ENCODE measurements around the gene MOV10L1.

MOV10L1 gene

GRCh38 chr22:50197856-50198623 lies 108.2 kb downstream of the MOV10L1 start:
- TF ChIP-seq FOXM1 (IDR thresholded peaks at IDR 0.05; ENCODE audit: borderline replicate concordance, low read depth) (no peak), CEBPB (IDR thresholded peaks at IDR 0.05) (no peak), EP300 (IDR thresholded peaks at IDR 0.05; ENCODE audit: borderline replicate concordance) (no peak), NFIC (IDR thresholded peaks at IDR 0.05) (no peak), RAD21 (IDR thresholded peaks at IDR 0.05; ENCODE audit: low read depth) (no peak), EGR1 (IDR thresholded peaks at IDR 0.05) (no peak)

GRCh38 chr22:50198624-50199017 lies 108.8 kb downstream of the MOV10L1 start:
- TF ChIP-seq YY1 (IDR thresholded peaks at IDR 0.05; ENCODE audit: low read depth) = no peak
- TF ChIP-seq REST (IDR thresholded peaks at IDR 0.05; ENCODE audit: low read depth) = no peak
- TF ChIP-seq USF1 (IDR thresholded peaks at IDR 0.05) = no peak
- no peak for TF ChIP-seq FOXM1 (IDR thresholded peaks at IDR 0.05; ENCODE audit: borderline replicate concordance, low read depth)
- TF ChIP-seq MAX (IDR thresholded peaks at IDR 0.05) = no peak

- TF ChIP-seq TEAD4 (IDR thresholded peaks at IDR 0.05) (no peak), FOXM1 (IDR thresholded peaks at IDR 0.05; ENCODE audit: borderline replicate concordance, low read depth) (no peak), CREB1 (IDR thresholded peaks at IDR 0.05; ENCODE audit: low read depth) (no peak), USF1 (IDR thresholded peaks at IDR 0.05) (no peak), CEBPB (IDR thresholded peaks at IDR 0.05) (no peak), RAD21 (IDR thresholded peaks at IDR 0.05; ENCODE audit: low read depth) (no peak), REST (IDR thresholded peaks at IDR 0.05; ENCODE audit: low read depth) (no peak), ZBTB7A (IDR thresholded peaks at IDR 0.05; ENCODE audit: low read depth) (no peak), EGR1 (IDR thresholded peaks at IDR 0.05) (no peak), NFIC (IDR thresholded peaks at IDR 0.05) (no peak)
Measured at GRCh38 chr22:50199251-50199721, 109.5 kb downstream of the MOV10L1 start.

- TF ChIP-seq ZBTB7A (IDR thresholded peaks at IDR 0.05; ENCODE audit: low read depth) (peak; percentile 86), TEAD4 (IDR thresholded peaks at IDR 0.05) (no peak)
Measured at GRCh38 chr22:50199829-50200460, 110.1 kb downstream of the MOV10L1 start.

GRCh38 chr22:50200461-50201190 lies 110.8 kb downstream of the MOV10L1 start, which contains the start of gene SELENOO:
SELENOO (plus strand) TSS chr22:50201011; CDS start chr22:50201037, 26 bp downstream.
- TF ChIP-seq TAF1 (IDR thresholded peaks at IDR 0.05; ENCODE audit: low read depth) (peak; percentile 74), ZBTB7A (IDR thresholded peaks at IDR 0.05; ENCODE audit: low read depth) (peak; percentile 62; the same call in 1 of the 2 replicates), CEBPB (IDR thresholded peaks at IDR 0.05) (no peak), TEAD4 (IDR thresholded peaks at IDR 0.05) (no peak), FOXM1 (IDR thresholded peaks at IDR 0.05; ENCODE audit: borderline replicate concordance, low read depth) (no peak), MAX (IDR thresholded peaks at IDR 0.05) (no peak; the same call in 1 of the 2 replicates), TCF12 (IDR thresholded peaks at IDR 0.05; ENCODE audit: low read depth) (no peak), RAD21 (IDR thresholded peaks at IDR 0.05; ENCODE audit: low read depth) (no peak), YY1 (IDR thresholded peaks at IDR 0.05; ENCODE audit: low read depth) (peak; percentile 81), REST (IDR thresholded peaks at IDR 0.05; ENCODE audit: low read depth) (no peak), CREB1 (IDR thresholded peaks at IDR 0.05; ENCODE audit: low read depth) (no peak)
